Lower leg skin (tissue), 4 donors: ENCODE results near the gene C1orf159. TPM values are rescaled to one million over a fixed set of nuclear protein-coding genes. Genes with fewer than 3 reads are reported as not detected.

ENCODE experiments used
- DNase-seq, 2 donors: peaks; one replicate each; pipeline ENCODE4 v3.0.0-alpha.2; 2019; ENCODE audit warnings: low spot score in 2 of 2
- H3K4me3 ChIP-seq: fragments of 200-600 bp; sonication (generic); 2 replicates; pipeline ENCODE4 v1.5.1; 2017; ENCODE audit warnings: mild to moderate bottlenecking, low read depth; ENCODE audit not compliant: poor library complexity, severe bottlenecking
- POLR2A ChIP-seq, 2 donors: fragments of 450-650 bp; IDR thresholded peaks; one replicate each; pipeline ENCODE4 v1.6.1; 2016 to 2017; ENCODE audit warnings: antibody characterized with exemption in 2 of 2, mild to moderate bottlenecking in 1 of 2, moderate library complexity in 1 of 2
- WGBS, 2 donors: methylation state at CpG; one replicate each; pipeline ENCODE4 v1.1.5; 2018; 5-methylcytosine and 5-hydroxymethylcytosine counted together
- intact Hi-C: fragments of 100-400 bp; cut with DNase I; formaldehyde crosslinking; loops from one replicate; pipeline ENCODE4 v1.15.0; 2023; ENCODE audit warnings: low total_unique reads
- total RNA-seq, 4 donors: library from RNA; depleted of rRNA; stranded (reverse); fragments of >200 nt; gene quantifications; one replicate each; pipeline ENCODE4 v1.1.0, GENCODE V29; 2016
- TF ChIP-seq, protein P1 (sequence below), 3 donors: fragments of 450-650 bp; IDR thresholded peaks; one replicate each; pipeline ENCODE4 v1.5.1; 2016; ENCODE audit warnings: antibody characterized with exemption in 3 of 3, mild to moderate bottlenecking in 3 of 3, moderate library complexity in 2 of 3

Gene C1orf159
- total RNA-seq, 4 donors from 2014 or later: 16.1 to 36.0 (median 21.5) TPM

DNA sequence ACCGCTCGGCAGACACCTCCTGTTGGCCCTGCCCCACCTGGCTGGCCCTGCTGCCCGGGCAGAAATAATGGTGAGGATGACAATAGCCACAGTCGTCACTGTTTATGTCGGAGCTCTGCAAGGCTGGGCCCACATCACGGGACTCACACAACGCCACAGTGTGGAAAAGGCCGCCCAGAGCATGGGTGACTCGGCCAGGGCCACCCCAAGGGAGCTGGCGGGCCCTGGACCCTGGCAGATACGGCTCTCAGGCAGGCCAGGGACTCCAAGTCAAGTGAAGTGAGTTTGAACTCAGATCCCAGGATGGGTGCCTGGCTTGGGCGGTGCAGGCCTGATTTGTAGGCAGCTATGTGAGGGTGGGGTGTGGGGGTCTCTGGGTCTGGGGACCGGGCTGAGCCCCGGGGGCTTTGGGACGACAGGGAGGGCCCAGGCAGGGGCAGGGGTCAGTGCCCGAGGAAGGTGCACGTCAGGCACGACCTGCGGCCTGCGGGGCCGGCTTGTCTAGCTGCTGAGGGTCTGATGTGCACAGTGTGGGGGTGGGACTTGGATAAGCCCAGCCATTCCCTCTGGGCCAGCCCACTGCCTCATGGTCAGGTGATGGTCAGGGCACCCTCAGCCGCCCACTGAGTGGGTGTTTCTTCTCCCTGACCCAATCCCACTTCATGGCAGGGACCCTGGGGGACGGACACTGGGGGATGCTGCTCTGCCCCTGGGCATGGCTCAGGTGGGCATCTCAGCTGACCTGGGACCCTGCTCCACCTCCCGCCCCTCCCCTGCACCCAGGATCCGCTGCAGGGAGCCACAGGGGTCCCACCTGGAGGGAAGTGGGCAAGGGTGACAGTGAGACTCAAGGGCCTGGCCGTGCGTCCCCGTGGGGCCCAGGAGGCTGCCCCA is 42.8 kb downstream of the C1orf159 start:
- WGBS, 2 donors: 67 to 75% methylated on average over 17 to 22 of the region's 28 CpGs
- H3K4me3 ChIP-seq: no peak overlapping the region
- TF ChIP-seq POLR2A (IDR thresholded peaks at IDR 0.05): no peak
- TF ChIP-seq, protein P1, sequence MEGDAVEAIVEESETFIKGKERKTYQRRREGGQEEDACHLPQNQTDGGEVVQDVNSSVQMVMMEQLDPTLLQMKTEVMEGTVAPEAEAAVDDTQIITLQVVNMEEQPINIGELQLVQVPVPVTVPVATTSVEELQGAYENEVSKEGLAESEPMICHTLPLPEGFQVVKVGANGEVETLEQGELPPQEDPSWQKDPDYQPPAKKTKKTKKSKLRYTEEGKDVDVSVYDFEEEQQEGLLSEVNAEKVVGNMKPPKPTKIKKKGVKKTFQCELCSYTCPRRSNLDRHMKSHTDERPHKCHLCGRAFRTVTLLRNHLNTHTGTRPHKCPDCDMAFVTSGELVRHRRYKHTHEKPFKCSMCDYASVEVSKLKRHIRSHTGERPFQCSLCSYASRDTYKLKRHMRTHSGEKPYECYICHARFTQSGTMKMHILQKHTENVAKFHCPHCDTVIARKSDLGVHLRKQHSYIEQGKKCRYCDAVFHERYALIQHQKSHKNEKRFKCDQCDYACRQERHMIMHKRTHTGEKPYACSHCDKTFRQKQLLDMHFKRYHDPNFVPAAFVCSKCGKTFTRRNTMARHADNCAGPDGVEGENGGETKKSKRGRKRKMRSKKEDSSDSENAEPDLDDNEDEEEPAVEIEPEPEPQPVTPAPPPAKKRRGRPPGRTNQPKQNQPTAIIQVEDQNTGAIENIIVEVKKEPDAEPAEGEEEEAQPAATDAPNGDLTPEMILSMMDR (IDR thresholded peaks at IDR 0.05): no peak
- intact Hi-C loops: no loop called here
- DNase-seq: no peak

DNA sequence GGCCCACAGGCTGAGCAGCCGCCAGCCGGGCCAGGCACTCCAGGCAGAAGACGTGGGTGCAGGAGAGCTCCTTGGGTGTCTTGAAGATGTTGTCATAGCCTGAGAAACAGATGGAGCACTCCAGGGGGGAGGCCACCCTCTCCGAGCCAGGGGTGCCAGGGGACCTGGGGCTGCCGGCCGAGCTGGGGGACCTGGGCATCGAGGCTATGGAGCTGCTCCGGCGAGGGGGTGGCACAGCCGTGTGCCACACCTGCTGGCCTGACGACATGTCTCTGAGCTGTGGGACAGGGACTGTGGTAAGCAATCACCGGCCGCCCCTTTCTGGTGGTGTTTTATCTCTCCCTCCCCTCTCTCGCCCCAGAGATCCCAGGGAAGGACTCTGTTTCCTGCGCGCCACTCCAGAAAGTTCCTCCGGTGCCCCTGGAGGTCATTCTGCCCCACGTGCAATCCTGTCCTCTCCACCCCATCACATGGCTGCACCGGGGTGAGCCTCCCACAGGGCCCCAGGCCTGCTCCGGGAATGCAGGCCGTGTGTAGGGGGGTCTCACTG is 43.5 kb downstream of the C1orf159 start:
- intact Hi-C loops: no loop called here
- 67 to 80% methylated on average over 14 to 20 of the region's 21 CpGs for WGBS, 2 donors
- TF ChIP-seq, protein P1 (IDR thresholded peaks at IDR 0.05): no peak
- TF ChIP-seq POLR2A (IDR thresholded peaks at IDR 0.05): no peak
- no peak for DNase-seq
- H3K4me3 ChIP-seq: no peak overlapping the region

DNA sequence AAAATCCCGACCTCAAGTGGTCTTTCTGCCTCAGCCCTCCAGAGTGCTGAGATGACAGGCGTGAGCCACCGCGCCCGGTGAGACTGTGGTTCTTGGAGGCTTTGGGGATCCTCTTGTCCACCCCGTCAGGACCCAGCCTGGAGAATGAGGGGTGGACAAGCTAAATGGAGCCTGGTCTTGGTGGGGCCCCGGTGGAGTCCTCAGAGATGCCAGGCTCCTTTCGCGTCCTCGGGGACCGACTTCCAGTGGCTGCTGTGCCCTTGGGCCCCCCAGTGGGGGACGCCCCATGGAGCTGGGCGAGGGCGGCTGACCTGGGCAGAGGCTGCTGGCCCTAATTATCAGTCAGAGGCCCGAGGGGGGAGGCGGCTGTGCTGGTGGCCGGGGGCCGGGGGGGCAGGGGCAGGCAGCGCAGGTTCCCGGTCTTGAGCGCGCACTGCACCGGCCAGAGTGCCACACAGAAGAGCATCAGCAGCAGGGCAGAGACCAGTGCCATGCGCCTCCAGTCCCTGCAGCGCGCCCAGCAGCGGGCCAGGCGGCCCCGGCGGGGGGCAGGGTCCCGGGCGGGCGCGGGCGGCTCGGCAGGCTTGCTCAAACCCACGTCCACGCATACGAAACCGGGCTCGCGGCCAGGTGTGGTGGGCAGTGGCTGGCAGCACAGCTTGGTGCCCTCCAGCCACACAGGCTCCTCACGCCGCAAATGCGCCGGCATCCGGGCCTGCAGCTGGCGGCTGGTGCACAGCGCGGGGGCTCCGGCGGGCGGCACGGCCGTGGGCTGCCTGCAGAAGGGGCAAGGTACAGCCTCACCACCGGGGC is 44.2 kb downstream of the C1orf159 start:
- DNase-seq: no peak
- intact Hi-C loops: no loop called here
- WGBS, 2 donors: 78 to 84% methylated on average over 28 to 34 of the region's 56 CpGs

DNA sequence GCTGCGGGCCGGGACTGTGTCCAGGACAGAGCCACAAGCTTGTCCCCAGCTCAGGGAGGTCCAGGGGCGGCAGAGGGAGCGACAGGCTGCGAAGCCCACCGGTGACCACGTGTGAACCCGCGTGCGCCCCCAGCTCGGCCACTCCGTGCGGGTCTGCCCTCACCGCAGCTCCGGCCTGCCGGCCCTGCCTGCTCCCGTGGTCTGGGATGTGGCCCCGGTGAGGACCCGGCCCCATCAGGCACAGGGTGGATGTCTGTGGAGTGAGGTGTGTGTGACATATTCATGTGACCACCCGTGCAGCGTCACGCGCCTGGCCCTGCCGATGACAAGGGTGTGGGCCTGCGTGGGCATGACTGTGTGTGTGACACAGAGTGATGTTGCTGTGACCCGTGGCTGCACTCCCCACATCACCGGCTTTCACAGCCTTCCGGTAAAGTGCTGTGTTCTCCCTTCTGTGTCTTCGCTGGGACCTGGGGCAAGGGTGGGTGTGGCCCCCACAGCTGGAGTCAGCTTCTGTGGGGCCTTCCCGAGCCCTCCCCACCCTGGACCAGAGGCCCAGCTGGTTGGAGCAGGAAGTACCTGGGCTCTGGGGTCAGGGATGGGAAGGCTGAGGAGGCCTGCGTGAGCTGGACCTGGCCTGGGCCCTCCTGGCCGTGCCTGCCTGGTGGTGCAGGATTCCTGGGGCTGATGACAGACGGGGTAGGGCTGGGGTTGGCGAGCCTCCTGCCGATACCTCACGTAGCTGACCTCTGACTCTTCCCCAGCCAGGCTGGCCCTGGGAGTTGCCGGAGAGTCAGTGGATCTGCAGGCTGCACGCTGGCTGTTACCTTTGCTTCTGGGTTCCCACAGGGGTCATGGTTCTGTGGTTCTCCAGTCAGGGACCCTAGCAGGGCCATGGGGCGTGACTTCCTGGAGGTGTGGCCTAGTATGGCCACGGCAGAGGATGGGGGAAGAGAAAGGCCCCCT is 45.9 kb downstream of the C1orf159 start:
- intact Hi-C loops: no loop called here
- no peak overlapping the region for H3K4me3 ChIP-seq
- TF ChIP-seq POLR2A (IDR thresholded peaks at IDR 0.05): no peak
- TF ChIP-seq, protein P1 (IDR thresholded peaks at IDR 0.05): no peak
- no peak for DNase-seq
- WGBS, 2 donors: 52 to 68% methylated on average over 5 to 24 of the region's 40 CpGs

More for the DNA sequence above, 44.2 kb downstream of the C1orf159 start:
- TF ChIP-seq, protein P1 (IDR thresholded peaks at IDR 0.05): no peak
- no peak for TF ChIP-seq POLR2A (IDR thresholded peaks at IDR 0.05)
- H3K4me3 ChIP-seq: no peak overlapping the region
